Pancreas (tissue), 10 donors: Measurements from ENCODE around the gene POU6F1. TPM values are rescaled to one million over a fixed set of nuclear protein-coding genes. Genes with fewer than 3 reads are reported as not detected.
A peak's percentile ranks its signal among the peaks of the same experiment; 100 is the strongest.

Experiments used
- ATAC-seq, 4 donors: fragments of 200-7000 bp; cut with Tn5 transposase; one replicate each; pipeline versions ENCODE4 v1.8.0 to v1.9.1; 2020; ENCODE audit warnings: mild to moderate bottlenecking in 4 of 4, moderate library complexity in 4 of 4
- DNase-seq, 6 donors: peaks; one replicate each; pipeline ENCODE4 v3.0.0-alpha.2; 2020
- FAIRE-seq: peaks from 2 replicates; lab custom pipeline; 2012; peaks lifted over from hg19 to GRCh38; lab: Jason Lieb, UNC
- H3K27ac ChIP-seq, 4 donors: fragments of 200-600 bp; sonication (generic); 1 replicate in 3 of 4; 2 replicates in 1 of 4; pipeline versions ENCODE4 v1.5.0 to v1.8.0; 2020
- H3K27me3 ChIP-seq, 4 donors: fragments of 200-600 bp; one replicate each; pipeline ENCODE4 v1.8.0; 2021
- H3K36me3 ChIP-seq, 3 donors: fragments of 200-600 bp; sonication (generic) in 1 of 3; one replicate each; pipeline versions ENCODE4 v1.5.0 to v1.8.0; 2020 to 2021
- H3K4me1 ChIP-seq, 3 donors: fragments of 200-600 bp; one replicate each; pipeline ENCODE4 v1.8.0; 2021
- H3K4me3 ChIP-seq, 4 donors: fragments of 200-600 bp; sonication (generic) in 2 of 4; one replicate each; pipeline versions ENCODE4 v1.5.0 to v1.8.0; 2020 to 2021
- H3K9me3 ChIP-seq, 4 donors: fragments of 200-600 bp; one replicate each; pipeline ENCODE4 v1.8.0; 2021
- CTCF ChIP-seq, 4 donors: fragments of 200-600 bp; sonication (generic) in 3 of 4; IDR thresholded peaks; one replicate each; pipeline versions ENCODE4 v1.5.0 to v1.8.0; 2021; ENCODE audit warnings: antibody characterized with exemption in 4 of 4
- WGBS, 2 donors: extraction: QIAGEN DNeasy Blood & Tissue Kit; methylation state at CpG; one replicate each; pipeline ENCODE4 v1.1.7; 2013; 5-methylcytosine and 5-hydroxymethylcytosine counted together
- intact Hi-C, 3 donors: fragments of 100-400 bp; cut with DNase I; formaldehyde crosslinking; loops; one replicate each; pipeline versions ENCODE4 v1.11.1 to v1.14.2; 2022
- polyA plus RNA-seq, 2 donors: library from polyadenylated mRNA; stranded (reverse); fragments of 200-250 nt; gene quantifications; one replicate each; pipeline ENCODE4 v1.2.3, GENCODE V29; 2013
- total RNA-seq, 6 donors: library from RNA; stranded (reverse); fragmentation: NEBNext Ultra II Directional in 4 of 6; extraction: Animal tissue kit (Norgen Biotek cat#: 25700) in 4 of 6; gene quantifications; one replicate each; pipeline versions ENCODE4 v1.2.1 to v1.2.4, GENCODE V29; 2021 to 2023
- donor health status: healthy with polysubstance abuse.
- donor health status: DM: no; HTN: no; CAD: no; lungs with moderate emphysema.
- donor health status: DM: no; HTN: no; CAD: no.
- donor health status: control.
- donor health status: control.
- donor health status: Bipolar disorder and iron deficiency.
- donor health status: DM: yes; HTN: yes; CAD: no.
- donor health status: DM: no; HTN: no; CAD: no.
- donor health status: DM: no; HTN: no; CAD: no.
- donor health status: DM: yes; HTN: yes; CAD: no.

The POU6F1 gene
- total and polyA plus RNA-seq, 8 donors: 4.8 to 12.9 (median 7.3) TPM

- H3K36me3 ChIP-seq: no peaks in the 10 kb centered on the region
- WGBS, 2 donors: 1% methylated on average over 58 of the region's 58 CpGs
- no peak for TF ChIP-seq CTCF (IDR thresholded peaks at IDR 0.05)
- ATAC-seq (peak; percentile 95 to 98 (median 97)), DNase-seq (peak; percentile 93 to 98 (median 95)), FAIRE-seq (peak; percentile 26)
- no peaks in the 10 kb centered on the region for H3K9me3 ChIP-seq
- H3K27me3 ChIP-seq: no peaks in the 10 kb centered on the region
- peak within 1 kb of the TSS; percentile 52 to 75 (median 59) for H3K4me3 ChIP-seq
- intact Hi-C loops: no loop called here
- H3K4me1 ChIP-seq: peaks cover 5 to 24% (median 8%) of the 10 kb centered on the region in 3 donors
- H3K27ac ChIP-seq: peak within 1 kb of the TSS; percentile 95 to 99 (median 98)
Measured at GRCh38 chr12:51172515-51173431, 45.1 kb downstream of the POU6F1 start, which contains the start of gene TFCP2. TFCP2 (minus strand) TSS chr12:51173135; CDS start chr12:51172422, 713 bp downstream.

GRCh38 chr12:51171884-51172514 lies 45.9 kb downstream of the POU6F1 start:
- Histone ChIP-seq H3K4me1 (peaks cover 5 to 24% (median 8%) of the 10 kb centered on the region in 3 donors), H3K36me3 (no peaks in the 10 kb centered on the region), H3K27ac (peak overlapping the region; percentile 95 to 99 (median 98)), H3K9me3 (no peaks in the 10 kb centered on the region), H3K4me3 (peak overlapping the region; percentile 52 to 75 (median 59)), H3K27me3 (no peaks in the 10 kb centered on the region)
- FAIRE-seq (no peak), ATAC-seq (peak; percentile 6 to 35 (median 25)), DNase-seq (peak in 1 of 6 donors; percentile 17)
- intact Hi-C loops: no loop called here
- 1 to 2% methylated on average over 16 of the region's 16 CpGs for WGBS, 2 donors
- TF ChIP-seq CTCF (IDR thresholded peaks at IDR 0.05): no peak

- DNase-seq (no peak), FAIRE-seq (no peak), ATAC-seq (no peak)
- intact Hi-C loops: no loop called here
- Histone ChIP-seq H3K36me3 (no peaks in the 10 kb centered on the region), H3K27ac (no peak overlapping the region), H3K4me3 (no peak overlapping the region), H3K27me3 (no peaks in the 10 kb centered on the region), H3K4me1 (no peaks in the 10 kb centered on the region), H3K9me3 (no peaks in the 10 kb centered on the region)
- no peak for TF ChIP-seq CTCF (IDR thresholded peaks at IDR 0.05)
- 64 to 84% methylated on average over 3 of the region's 3 CpGs for WGBS, 2 donors
Measured at GRCh38 chr12:51163795-51164194, 54.1 kb downstream of the POU6F1 start.

GRCh38 chr12:51162217-51162616 lies 55.6 kb downstream of the POU6F1 start:
- H3K27me3 ChIP-seq: no peaks in the 10 kb centered on the region
- intact Hi-C loops: no loop called here
- H3K9me3 ChIP-seq: no peaks in the 10 kb centered on the region
- no peak for DNase-seq
- no peak for TF ChIP-seq CTCF (IDR thresholded peaks at IDR 0.05)
- no peaks in the 10 kb centered on the region for H3K4me1 ChIP-seq
- FAIRE-seq: no peak
- ATAC-seq: no peak
- H3K27ac ChIP-seq: no peak overlapping the region
- H3K4me3 ChIP-seq: no peak overlapping the region
- WGBS, 2 donors: 98 to 99% methylated on average over 6 of the region's 6 CpGs
- H3K36me3 ChIP-seq: no peaks in the 10 kb centered on the region
